GM12878 (cell line): ENCODE measurements around the gene NPIPB9. TPM values are rescaled to one million over a fixed set of nuclear protein-coding genes. Genes with fewer than 3 reads are reported as not detected.
"Not testable (repeated sequence)": the region's sequence is repeated elsewhere in the genome, so short reads cannot be mapped to it uniquely, and the experiment has no call there.

Experiments used
- ATAC-seq: fragments of 200-7000 bp; cut with Tn5 transposase; 3 replicates; pipeline ENCODE4 v1.9.1; 2020; ENCODE audit warnings: mild to moderate bottlenecking, moderate library complexity
- BruUV-seq: library from RNA; stranded (reverse); fragments of 400-500 nt; replicated peaks from 2 replicates; lab custom pipeline; 2021; lab: Mats Ljungman, UMichigan
- CTCF ChIA-PET: fragments of 300-600 bp; sonication (Branson Sonifier 250); formaldehyde crosslinking; extraction: SDS; loops from one replicate; lab custom pipeline; 2021; ENCODE audit warnings: inconsistent platforms; lab: Yijun Ruan, JAX
- POLR2A ChIA-PET: fragments of 350-600 bp; formaldehyde crosslinking; extraction: SDS; loops from one replicate; lab custom pipeline; 2021; ENCODE audit warnings: inconsistent platforms; lab: Charles Lee
- RAD21 ChIA-PET: fragments of 300-600 bp; sonication (Branson Sonifier 250); formaldehyde crosslinking; loops from one replicate; lab custom pipeline; 2023; ENCODE audit warnings: antibody characterized with exemption; ENCODE audit not compliant: unreplicated experiment; lab: Charles Lee
- SMC1A ChIA-PET: fragments of 300-600 bp; sonication (Branson Sonifier 250); formaldehyde crosslinking; loops from one replicate; lab custom pipeline; 2023; ENCODE audit not compliant: unreplicated experiment, uncharacterized antibody; lab: Charles Lee
- DNase-seq: peaks from one replicate; pipeline ENCODE4 v3.0.0-alpha.2; 2011; ENCODE audit warnings: low read depth, low spot score
- FAIRE-seq: peaks from 3 replicates; lab custom pipeline; 2011; peaks lifted over from hg19 to GRCh38; lab: Jason Lieb, UNC
- H2AFZ ChIP-seq: 2 replicates; pipeline ENCODE4 v1.6.0; 2011; ENCODE audit warnings: low read depth, low read length, control low read depth; ENCODE audit not compliant: control insufficient read depth
- H3K27ac ChIP-seq: 2 replicates; pipeline ENCODE4 v1.5.1; 2011; ENCODE audit warnings: control low read depth; ENCODE audit not compliant: control insufficient read depth, insufficient read depth
- H3K27me3 ChIP-seq, 2 experiments: replicated peaks in 1 of 2; 2 replicates each; pipeline versions ENCODE4 v1.6.0 to v1.6.1; 2011; ENCODE audit warnings: low read length in 1 of 2; ENCODE audit not compliant: control insufficient read depth in 2 of 2, insufficient read depth in 2 of 2
- H3K36me3 ChIP-seq, 2 experiments: 2 replicates each; pipeline ENCODE4 v1.5.1; 2011; ENCODE audit warnings: low read length in 1 of 2; ENCODE audit not compliant: control insufficient read depth in 2 of 2, insufficient read depth in 2 of 2
- H3K4me1 ChIP-seq: 2 replicates; pipeline ENCODE4 v1.6.1; 2011; ENCODE audit warnings: mild to moderate bottlenecking, low read length, moderate library complexity, mixed read lengths; ENCODE audit not compliant: control insufficient read depth, insufficient read depth
- H3K4me2 ChIP-seq: 2 replicates; pipeline ENCODE4 v1.6.0; 2011; ENCODE audit warnings: control low read depth; ENCODE audit not compliant: control insufficient read depth, insufficient read depth
- H3K4me3 ChIP-seq: fragments of 200-600 bp; sonication (generic); 2 replicates; pipeline ENCODE4 v1.5.1; 2016
- H3K79me2 ChIP-seq: 2 replicates; pipeline ENCODE4 v1.6.0; 2011; ENCODE audit warnings: low read length; ENCODE audit not compliant: control insufficient read depth, insufficient read depth
- H3K9ac ChIP-seq: 2 replicates; pipeline ENCODE4 v1.8.0; 2011; ENCODE audit warnings: low read length, control low read depth, mixed read lengths; ENCODE audit not compliant: control insufficient read depth, insufficient read depth
- H3K9me3 ChIP-seq: replicated peaks from 3 replicates; pipeline ENCODE4 v1.5.1; 2011; ENCODE audit warnings: mild to moderate bottlenecking, low read length; ENCODE audit not compliant: control insufficient read depth, insufficient read depth
- H4K20me1 ChIP-seq: 2 replicates; pipeline ENCODE4 v1.6.0; 2011; ENCODE audit not compliant: control insufficient read depth, insufficient read depth
- CTCF ChIP-seq, 3 experiments: IDR thresholded peaks in 2 of 3; conservative IDR thresholded peaks in 1 of 3; 2 replicates each; pipeline ENCODE4 v1.5.1; 2011; ENCODE audit warnings: low read depth in 3 of 3, low read length in 3 of 3, mild to moderate bottlenecking in 3 of 3, control low read depth in 2 of 3, moderate library complexity in 2 of 3, inconsistent platforms in 1 of 3, mixed read lengths in 1 of 3; ENCODE audit not compliant: control insufficient read depth in 2 of 3, insufficient read depth in 1 of 3; ENCODE audit errors: extremely low read depth in 1 of 3
- WGBS: methylation state at CpG from one replicate; pipeline ENCODE4 v1.1.6; 2016; ENCODE audit warnings: low lambda C conversion rate; ENCODE audit not compliant: insufficient replicate concordance, insufficient coverage; ENCODE audit errors: missing lambda C conversion rate; 5-methylcytosine and 5-hydroxymethylcytosine counted together
- in situ Hi-C: fragments of 300-500 bp; cut with MboI; formaldehyde crosslinking; loops from 9 replicates; pipeline ENCODE4 v1.14.3; 2018; ENCODE audit warnings: mixed read lengths
- intact Hi-C: fragments of 100-400 bp; cut with micrococcal nuclease; formaldehyde crosslinking; loops from one replicate; pipeline ENCODE4 v1.14.2; 2022; ENCODE audit not compliant: unreplicated experiment
- polyA plus RNA-seq, 11 experiments: library from polyadenylated mRNA; depleted of rRNA in 4 of 11; unstranded in 6 of 11; stranded (reverse) in 5 of 11; fragments of >200 nt; fragmentation: Nextera tagmentation in 4 of 11; fragmentation: Illumina TruSeq in 1 of 11; extraction: Ambion mirVana in 4 of 11; extraction: Trizol in 1 of 11; gene quantifications; 1 replicate in 1 of 11; 2 replicates in 10 of 11; pipeline versions ENCODE4 v1.2.1 to v1.2.3, GENCODE V29; 2011 to 2016; ENCODE audit warnings: inconsistent platforms in 2 of 11, missing spikeins in 2 of 11, low read depth in 1 of 11
- total RNA-seq, 4 experiments: library from RNA; depleted of rRNA in 3 of 4; stranded (reverse); fragments of >200 nt in 3 of 4; fragmentation: Illumina TruSeq in 1 of 4; extraction: Trizol in 1 of 4; gene quantifications; 2 replicates each; pipeline versions ENCODE4 v1.2.1 to v1.2.3, GENCODE V29; 2013 to 2021

Gene NPIPB9
- total and polyA plus RNA-seq, 10 of the 15 experiments (the other 5 are each of a cell fraction or from before 2014, with no cell fraction given), result 0.10 to 1.6 (median 0.61) TPM

DNA sequence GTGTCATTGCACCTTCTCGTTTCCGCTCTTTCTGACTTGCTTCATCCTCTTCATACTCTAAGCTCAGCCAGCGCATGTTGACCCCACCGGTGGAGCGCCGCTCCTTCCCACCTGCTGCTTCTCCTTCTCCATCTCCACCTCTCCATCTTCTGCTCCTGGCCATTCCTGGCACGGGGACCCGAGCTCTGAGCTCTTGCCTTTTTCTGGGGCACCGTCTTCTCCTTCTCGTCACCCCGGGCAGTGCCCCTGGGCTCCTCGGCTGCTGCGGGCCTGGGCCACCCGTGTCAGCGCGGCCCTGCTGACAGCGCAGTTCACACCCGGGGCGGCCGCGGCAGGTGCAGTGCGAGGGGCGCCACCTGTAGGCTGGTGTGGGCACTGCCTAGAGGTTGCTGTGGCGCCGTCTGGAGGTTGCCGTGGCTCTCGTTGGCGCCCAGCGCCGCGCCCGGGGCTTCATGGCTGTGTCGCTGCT, 1.6 kb upstream of the NPIPB9 start:
- H3K9me3 ChIP-seq, H3K4me3 ChIP-seq, H3K4me1 ChIP-seq, H3K79me2 ChIP-seq, H3K9ac ChIP-seq, DNase-seq, H3K4me2 ChIP-seq, SMC1A ChIA-PET, H4K20me1 ChIP-seq, RAD21 ChIA-PET, POLR2A ChIA-PET, H2AFZ ChIP-seq, H3K27me3 ChIP-seq, intact Hi-C loops, H3K27ac ChIP-seq, in situ Hi-C loops, CTCF ChIA-PET, FAIRE-seq, BruUV-seq, H3K36me3 ChIP-seq: not testable (repeated sequence)
- ATAC-seq, result peak; percentile 100
- WGBS, result 17% methylated on average over 18 of the region's 33 CpGs
- 0 out of 6 replicates have a peak, but pooled peaks of 1 of the 3 experiments have one; percentile 2 for TF ChIP-seq CTCF (IDR thresholded peaks at IDR 0.05 in 2 of 3, conservative IDR thresholded peaks at IDR 0.05 in 1 of 3; ENCODE audit: control insufficient read depth in 2 of 3, extremely low read depth in 1 of 3, insufficient read depth in 1 of 3, low read depth in 3 of 3, low read length in 3 of 3)

GRCh38 chr16:28750469-28751067, 1.0 kb upstream of the NPIPB9 start:
- H3K79me2 ChIP-seq, POLR2A ChIA-PET, H3K36me3 ChIP-seq, H2AFZ ChIP-seq, DNase-seq, BruUV-seq, intact Hi-C loops, H3K4me1 ChIP-seq, H3K27me3 ChIP-seq, H3K9me3 ChIP-seq, H3K4me3 ChIP-seq, H3K9ac ChIP-seq, FAIRE-seq, H3K27ac ChIP-seq, CTCF ChIA-PET, H4K20me1 ChIP-seq, RAD21 ChIA-PET, SMC1A ChIA-PET, H3K4me2 ChIP-seq, in situ Hi-C loops, ATAC-seq: not testable (repeated sequence)
- no CpG with 5 or more reads among the region's 48 CpGs for WGBS

GRCh38 chr16:28781697-28782096, 30.1 kb downstream of the NPIPB9 start:
- H3K4me1 ChIP-seq, H3K36me3 ChIP-seq, H3K4me3 ChIP-seq, H3K27ac ChIP-seq, POLR2A ChIA-PET, H3K9me3 ChIP-seq, in situ Hi-C loops, H3K79me2 ChIP-seq, intact Hi-C loops, H3K27me3 ChIP-seq, RAD21 ChIA-PET, SMC1A ChIA-PET, DNase-seq, CTCF ChIA-PET, H3K9ac ChIP-seq, BruUV-seq, H4K20me1 ChIP-seq, ATAC-seq, H3K4me2 ChIP-seq, FAIRE-seq, H2AFZ ChIP-seq: not testable (repeated sequence)
- no CpG with 5 or more reads among the region's 6 CpGs for WGBS
